Anterior cingulate cortex (tissue), 58 donors: Measurements from ENCODE around the gene PHF13.

ENCODE experiments used
- DNase-seq, 58 donors: peaks; one replicate each; lab custom pipeline; 2025; lab: John Stamatoyannopoulos, UW

PHF13 gene

DNA sequence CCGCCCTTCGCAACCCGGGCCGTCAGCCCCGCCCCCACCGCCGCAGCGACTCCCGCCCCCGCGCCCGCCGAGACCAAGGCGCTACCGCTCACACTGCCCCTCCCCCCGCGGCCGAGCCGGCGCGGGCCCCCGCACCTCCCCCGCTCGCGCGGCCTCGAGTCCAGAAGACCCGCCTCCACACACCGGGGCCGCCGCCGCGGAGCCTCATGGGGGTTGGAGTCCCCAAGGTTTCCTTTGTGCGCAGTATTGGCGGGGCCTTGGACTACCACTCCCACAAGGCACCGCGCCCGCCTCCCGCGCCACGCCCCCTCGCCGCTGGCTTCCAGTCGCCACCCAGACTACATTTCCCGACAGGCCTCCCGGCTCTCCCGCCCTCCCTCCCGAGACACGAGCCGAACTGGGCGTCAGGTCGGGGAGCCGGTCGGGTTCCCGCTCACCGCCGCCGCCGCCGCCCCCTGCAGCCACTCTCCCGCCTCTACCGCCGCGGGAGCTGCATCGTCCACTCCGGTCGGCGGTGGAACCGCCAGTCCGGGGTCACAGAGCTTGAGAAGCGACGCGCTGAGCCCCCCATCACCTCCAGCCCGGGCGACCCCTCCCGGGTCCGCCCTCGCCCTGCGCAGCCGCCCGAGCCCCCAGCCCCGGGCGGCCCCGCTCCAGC is at the start of gene PHF13:
Gene PHF13, plus strand, starts transcription at position 371 of the 658 bp plus-strand sequence. CDS start 336 bp downstream, outside the sequence.
- DNase-seq, result peak; percentile 91 to 100 (median 99)

GRCh38 chr1:6569033-6569432 is 44.5 kb upstream of the PHF13 start:
- no peak for DNase-seq

GRCh38 chr1:6570100-6570499 is 43.4 kb upstream of the PHF13 start:
- no peak for DNase-seq

DNA sequence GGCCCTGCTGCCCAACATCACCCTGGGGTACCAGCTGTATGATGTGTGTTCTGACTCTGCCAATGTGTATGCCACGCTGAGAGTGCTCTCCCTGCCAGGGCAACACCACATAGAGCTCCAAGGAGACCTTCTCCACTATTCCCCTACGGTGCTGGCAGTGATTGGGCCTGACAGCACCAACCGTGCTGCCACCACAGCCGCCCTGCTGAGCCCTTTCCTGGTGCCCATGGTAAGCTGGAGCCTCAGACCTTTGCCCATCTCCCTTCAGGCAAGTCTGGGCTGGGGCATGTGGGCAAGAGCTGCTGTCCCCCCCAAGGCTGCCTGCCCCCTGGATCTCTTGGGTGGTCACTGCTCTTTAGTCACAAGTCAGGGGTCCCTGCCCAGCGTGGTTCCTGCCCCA is 42.5 kb upstream of the PHF13 start:
- no peak for DNase-seq

DNA sequence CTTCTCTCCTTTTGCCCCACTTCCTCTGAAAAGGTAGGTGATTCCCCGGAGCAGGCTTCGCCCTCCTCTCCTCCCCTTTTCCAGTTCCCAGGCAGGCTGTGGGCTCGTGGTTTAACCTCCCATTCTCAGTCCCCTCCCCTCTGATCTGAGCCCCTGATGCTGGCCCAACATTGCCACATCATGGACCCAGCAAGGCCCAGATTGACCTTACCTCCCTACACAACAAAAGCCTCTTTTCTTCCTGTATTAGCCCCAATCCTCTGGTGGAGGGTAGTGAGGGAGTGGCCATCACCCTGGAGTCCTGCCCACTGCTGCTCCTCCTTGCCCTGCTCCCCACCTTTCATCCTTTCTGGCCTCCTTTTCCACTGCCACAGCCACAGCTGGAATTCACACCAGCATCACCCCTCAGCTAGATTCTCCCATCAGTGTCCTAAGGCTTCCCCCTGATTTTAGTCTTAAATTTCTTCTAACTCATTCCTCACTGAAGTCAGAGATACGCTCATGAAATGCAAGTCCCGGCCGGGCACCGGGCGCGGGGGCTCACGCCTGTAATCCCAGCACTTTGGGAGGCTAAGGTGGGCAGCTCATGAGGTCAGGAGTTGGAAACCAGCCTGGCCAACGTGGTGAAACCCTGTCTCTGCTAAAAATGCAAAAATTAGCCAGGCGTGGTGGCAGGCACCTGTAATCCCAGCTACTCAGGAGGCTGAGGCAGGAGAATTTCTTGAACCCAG is 40.7 kb upstream of the PHF13 start:
- DNase-seq, result no peak

DNA sequence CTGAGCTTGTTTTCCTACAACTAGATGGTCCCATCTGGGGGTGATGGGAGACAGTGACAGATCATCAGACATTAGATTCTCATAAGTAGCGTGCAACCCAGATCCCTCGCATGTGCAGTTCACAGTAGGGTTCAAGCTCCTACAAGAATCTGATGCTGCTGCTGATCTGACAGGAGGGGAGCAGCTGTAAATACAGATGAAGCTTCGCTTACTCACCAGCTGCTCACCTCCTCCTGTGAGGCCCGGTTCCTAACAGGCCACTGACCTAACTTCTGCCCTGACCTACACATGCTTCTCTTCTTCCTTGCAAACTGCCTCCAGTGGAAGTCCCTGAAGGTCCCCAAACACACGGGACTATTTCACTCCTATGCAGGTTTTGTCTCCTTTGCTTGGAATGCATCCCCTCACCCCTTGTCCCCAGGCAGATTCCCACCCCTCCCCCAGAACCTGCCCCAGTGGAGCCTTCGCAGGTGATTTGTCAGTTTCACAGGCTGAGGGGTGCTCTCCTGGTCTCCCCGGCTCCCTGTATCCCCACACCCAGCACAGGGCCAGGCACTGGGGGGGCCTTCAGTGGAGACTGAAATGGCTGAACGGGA is 39.4 kb upstream of the PHF13 start:
- no peak for DNase-seq

- DNase-seq, result no peak
Observed at GRCh38 chr1:6574818-6575217, 38.7 kb upstream of the PHF13 start.

GRCh38 chr1:6577831-6578525 is 35.6 kb upstream of the PHF13 start:
- DNase-seq, result peak in 2 of 58 donors; percentile 40 to 53

DNA sequence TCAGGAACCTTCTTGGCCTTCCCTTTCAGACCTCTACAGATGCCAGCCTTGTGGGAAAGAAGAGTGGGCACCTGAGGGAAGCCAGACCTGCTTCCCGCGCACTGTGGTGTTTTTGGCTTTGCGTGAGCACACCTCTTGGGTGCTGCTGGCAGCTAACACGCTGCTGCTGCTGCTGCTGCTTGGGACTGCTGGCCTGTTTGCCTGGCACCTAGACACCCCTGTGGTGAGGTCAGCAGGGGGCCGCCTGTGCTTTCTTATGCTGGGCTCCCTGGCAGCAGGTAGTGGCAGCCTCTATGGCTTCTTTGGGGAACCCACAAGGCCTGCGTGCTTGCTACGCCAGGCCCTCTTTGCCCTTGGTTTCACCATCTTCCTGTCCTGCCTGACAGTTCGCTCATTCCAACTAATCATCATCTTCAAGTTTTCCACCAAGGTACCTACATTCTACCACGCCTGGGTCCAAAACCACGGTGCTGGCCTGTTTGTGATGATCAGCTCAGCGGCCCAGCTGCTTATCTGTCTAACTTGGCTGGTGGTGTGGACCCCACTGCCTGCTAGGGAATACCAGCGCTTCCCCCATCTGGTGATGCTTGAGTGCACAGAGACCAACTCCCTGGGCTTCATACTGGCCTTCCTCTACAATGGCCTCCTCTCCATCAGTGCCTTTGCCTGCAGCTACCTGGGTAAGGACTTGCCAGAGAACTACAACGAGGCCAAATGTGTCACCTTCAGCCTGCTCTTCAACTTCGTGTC is 34.7 kb upstream of the PHF13 start:
- DNase-seq, result no peak

- DNase-seq, result peak; percentile 85 to 100 (median 98)
Observed at GRCh38 chr1:6579374-6580118, 34.0 kb upstream of the PHF13 start, which contains the start of gene ZBTB48. Gene ZBTB48, plus strand, starts transcription at chr1:6579994. Its CDS starts 616 bp downstream, at chr1:6580610.

GRCh38 chr1:6580119-6580592 is 33.4 kb upstream of the PHF13 start:
- DNase-seq, result peak in 1 of 58 donors; percentile 12

GRCh38 chr1:6580593-6581409 is 32.7 kb upstream of the PHF13 start:
- peak in 1 of 58 donors; percentile 21 for DNase-seq

DNA sequence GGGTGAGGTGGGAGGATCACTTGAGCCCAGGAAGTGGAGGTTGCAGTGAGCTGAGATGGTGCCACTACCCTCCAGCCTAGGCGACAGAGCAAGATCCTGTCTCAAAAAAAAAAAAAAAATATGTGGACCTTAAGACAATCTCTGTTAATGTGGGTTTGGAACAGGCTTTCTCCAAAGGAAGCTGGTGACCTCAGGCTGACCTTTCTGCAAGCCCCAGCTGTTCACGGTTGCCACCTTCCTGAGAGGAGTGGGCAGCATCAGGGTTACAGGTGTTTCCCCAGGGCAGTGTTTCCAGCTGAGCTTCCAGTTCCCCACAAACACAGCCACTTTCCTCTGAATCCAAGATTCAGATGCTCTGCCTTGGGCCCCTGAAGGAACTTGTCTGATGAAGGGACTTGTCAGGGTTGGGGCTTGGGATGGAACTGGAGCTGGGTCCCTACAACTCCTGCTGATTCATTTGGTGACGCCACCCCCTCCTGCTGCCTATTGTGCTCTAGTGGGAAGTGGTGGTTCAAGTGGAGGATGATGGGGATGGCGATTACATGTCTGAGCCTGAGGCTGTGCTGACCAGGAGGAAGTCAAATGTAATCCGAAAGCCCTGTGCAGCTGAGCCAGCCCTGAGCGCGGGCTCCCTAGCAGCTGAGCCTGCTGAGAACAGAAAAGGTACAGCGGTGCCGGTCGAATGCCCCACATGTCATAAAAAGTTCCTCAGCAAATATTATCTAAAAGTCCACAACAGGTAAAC is 31.8 kb upstream of the PHF13 start:
- no peak for DNase-seq

DNA sequence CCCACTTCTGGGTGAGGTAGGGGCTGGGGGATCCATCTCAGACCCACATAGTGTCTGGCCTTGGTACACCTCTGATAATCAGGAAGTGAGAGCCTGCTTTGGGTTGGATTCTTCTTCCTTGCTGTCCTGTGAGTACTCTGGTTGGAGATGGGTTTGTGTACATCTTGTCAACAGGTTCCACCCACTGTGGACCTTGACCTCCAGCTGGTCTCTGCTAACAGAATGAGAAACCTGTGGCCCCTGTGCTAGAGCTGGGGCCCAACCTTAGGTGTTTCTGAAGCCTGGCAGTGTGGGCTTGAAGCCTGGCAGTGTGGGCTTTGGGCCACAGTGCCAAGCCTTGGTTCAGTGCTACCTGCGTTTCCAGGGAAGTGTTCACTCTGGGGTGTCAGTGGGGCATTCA is 31.2 kb upstream of the PHF13 start:
- no peak for DNase-seq

GRCh38 chr1:6584126-6585080 is 29.1 kb upstream of the PHF13 start:
- DNase-seq, result no peak

DNA sequence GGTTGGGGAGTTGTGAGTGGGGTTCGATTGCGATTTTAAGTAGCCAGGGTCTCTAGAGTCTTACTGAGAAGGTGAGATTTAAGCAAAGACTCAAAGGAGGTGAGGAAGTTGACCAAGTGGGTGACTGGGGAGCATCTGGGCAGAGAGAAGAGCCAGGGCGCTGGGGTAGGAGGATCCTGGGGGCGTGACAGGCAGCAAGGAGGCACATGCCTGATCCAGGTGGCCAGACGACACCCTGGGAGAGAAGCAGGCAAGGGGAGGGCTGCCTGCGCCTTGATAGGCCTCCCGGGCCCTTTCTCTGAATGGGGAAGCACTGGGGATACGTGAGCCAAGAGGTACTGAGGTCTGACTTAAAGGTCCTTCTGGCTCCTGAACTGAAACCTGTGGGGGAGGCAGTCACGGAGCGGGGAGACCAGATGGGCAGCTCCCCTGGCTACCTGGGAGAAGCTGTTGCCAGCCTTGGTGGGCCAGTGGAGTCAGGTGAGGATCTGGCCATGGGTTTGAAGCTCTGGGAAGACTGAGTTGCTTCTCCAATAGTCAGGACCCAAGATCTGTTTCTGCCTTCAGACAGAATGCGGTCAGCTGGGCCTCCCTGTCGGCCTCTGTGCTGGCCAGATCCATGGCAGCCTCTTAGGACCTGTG is 28.3 kb upstream of the PHF13 start:
- DNase-seq, result no peak
